Activated naive CD4-positive, alpha-beta T cell treated with anti-CD3 and anti-CD28 coated beads, Interleukin-2, amount 10 ng/mL, durations not matched to agents 5 hours and 36 hours (primary cell): ENCODE data around the gene MPV17L2. TPM values are rescaled to one million over a fixed set of nuclear protein-coding genes. Genes with fewer than 3 reads are reported as not detected.

Experiments used
- total RNA-seq, 2 experiments: library from RNA; stranded (reverse); gene quantifications; one replicate each; pipeline ENCODE4 v1.2.3, GENCODE V29; 2021

The MPV17L2 gene
- total RNA-seq = 1 to 10 TPM; 4.7 to 4.8 TPM

GRCh38 chr19:18192673-18193387 lies at the start of gene MPV17L2:
Gene MPV17L2 (plus strand): TSS chr19:18193218. CDS start chr19:18193282, 64 bp downstream.

GRCh38 chr19:18152817-18153555 lies 40.0 kb upstream of the MPV17L2 start, which contains the start of gene PIK3R2:
Gene PIK3R2 (plus strand): TSS chr19:18153163. CDS start chr19:18155880, 2,717 bp downstream.

GRCh38 chr19:18173572-18174288 lies 19.3 kb upstream of the MPV17L2 start, which contains the start of gene IFI30:
Gene IFI30 (plus strand): TSS chr19:18173813. CDS start chr19:18173842, 29 bp downstream.

GRCh38 chr19:18203863-18204393 lies 10.9 kb downstream of the MPV17L2 start, which contains the start of gene RAB3A:
Gene RAB3A (minus strand): TSS chr19:18204042. CDS start chr19:18202740, 1,302 bp downstream.

GRCh38 chr19:18225702-18226468 lies 32.9 kb downstream of the MPV17L2 start, which contains the start of gene PDE4C:
Gene PDE4C (minus strand): TSS chr19:18226438. CDS start chr19:18226415, 23 bp downstream.

Other genes starting within 250 kb of the MPV17L2 start
- gene KCNN1, start 226.1 kb upstream of the MPV17L2 start, total RNA-seq = not detected
- 10 to 100 TPM; 63.2 to 65.3 TPM for gene ARRDC2, start 185.0 kb upstream of the MPV17L2 start, total RNA-seq
- gene IL12RB1, start 106.3 kb upstream of the MPV17L2 start, total RNA-seq = 10 to 100 TPM; 74.1 to 76.2 TPM
- 10 to 100 TPM; 31.0 to 31.4 TPM for gene MAST3, start 95.4 kb upstream of the MPV17L2 start, total RNA-seq
- gene PIK3R2, start 40.1 kb upstream of the MPV17L2 start, total RNA-seq = 10 to 100 TPM; 12.4 to 16.0 TPM
- 10 to 100 TPM; 50.8 to 54.3 TPM for gene IFI30, start 19.4 kb upstream of the MPV17L2 start, total RNA-seq
- 1 to 10 TPM; 4.8 to 6.6 TPM for gene RAB3A, start 10.8 kb downstream of the MPV17L2 start, total RNA-seq
- gene PDE4C, start 33.2 kb downstream of the MPV17L2 start, total RNA-seq = under 1 TPM in 1 of 2 experiments, not detected in 1; 0.55 TPM
- gene IQCN, start 81.2 kb downstream of the MPV17L2 start, total RNA-seq = 1 to 10 TPM; 5.2 to 6.0 TPM
- gene JUND, start 88.4 kb downstream of the MPV17L2 start, total RNA-seq = 100 to 1,000 TPM; 357 to 365 TPM
- 100 to 1,000 TPM; 150 to 152 TPM for gene LSM4, start 129.9 kb downstream of the MPV17L2 start, total RNA-seq
- 10 to 100 TPM; 34.5 to 36.7 TPM for gene PGPEP1, start 147.4 kb downstream of the MPV17L2 start, total RNA-seq
- not detected for gene GDF15, start 192.9 kb downstream of the MPV17L2 start, total RNA-seq
- gene LRRC25, start 204.4 kb downstream of the MPV17L2 start, total RNA-seq = under 1 TPM; 0.10 to 0.28 TPM
- gene SSBP4, start 226.2 kb downstream of the MPV17L2 start, total RNA-seq = 100 to 1,000 TPM; 122 to 136 TPM
- 10 to 100 TPM; 14.9 to 17.9 TPM for gene ISYNA1, start 244.9 kb downstream of the MPV17L2 start, total RNA-seq